CD4-positive, alpha-beta T cell treated with Interleukin-21 for 1 hour (primary cell): ENCODE measurements around the gene CRYL1.

Experiments
- DNase-seq: peaks from one replicate; pipeline ENCODE4 v3.0.0-alpha.2; 2020

Gene CRYL1

GRCh38 chr13:20416223-20416745 lies 109.4 kb downstream of the CRYL1 start:
- DNase-seq: no peak

DNA sequence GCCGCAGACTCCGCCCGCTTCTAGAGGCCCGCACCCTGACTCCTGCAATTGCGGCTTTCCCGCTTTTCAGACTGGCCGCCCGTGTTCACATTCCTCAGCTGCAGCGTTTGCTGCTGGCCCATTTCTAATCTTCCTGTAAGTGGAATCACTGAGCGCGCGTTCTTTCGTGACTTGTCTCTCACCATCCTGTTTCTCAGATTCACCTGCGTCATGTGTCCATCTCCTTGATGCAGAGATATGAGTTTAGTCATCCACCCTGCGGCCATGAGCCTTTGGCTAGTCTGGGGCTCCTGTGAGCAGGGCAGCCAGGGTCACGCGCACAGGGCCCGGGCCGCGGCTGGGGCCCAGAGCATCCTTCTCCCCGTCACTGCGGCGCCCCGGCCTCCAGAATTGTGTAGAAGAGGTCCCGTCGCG lies 110.0 kb downstream of the CRYL1 start:
- DNase-seq: no peak

DNA sequence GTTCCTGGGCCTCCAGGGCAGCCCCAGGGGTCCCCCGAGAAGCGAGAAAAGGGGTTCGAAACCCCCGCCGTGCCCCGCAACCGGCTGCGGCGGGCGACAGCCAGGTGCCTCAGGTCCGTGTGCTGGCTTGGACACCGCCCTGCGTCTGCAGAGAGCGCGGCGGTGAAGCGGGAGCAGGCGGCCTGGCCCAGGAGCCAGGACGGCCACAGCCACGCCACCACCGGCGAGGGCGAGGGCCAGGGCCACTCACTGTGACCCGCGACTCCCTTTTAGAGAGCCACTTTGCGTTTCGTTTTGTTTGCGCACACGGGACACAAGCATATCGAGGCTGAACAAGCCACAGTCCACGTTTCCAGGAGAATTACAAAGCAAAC lies 110.4 kb downstream of the CRYL1 start:
- no peak for DNase-seq

GRCh38 chr13:20414546-20415305 lies 110.9 kb downstream of the CRYL1 start:
- no peak for DNase-seq

DNA sequence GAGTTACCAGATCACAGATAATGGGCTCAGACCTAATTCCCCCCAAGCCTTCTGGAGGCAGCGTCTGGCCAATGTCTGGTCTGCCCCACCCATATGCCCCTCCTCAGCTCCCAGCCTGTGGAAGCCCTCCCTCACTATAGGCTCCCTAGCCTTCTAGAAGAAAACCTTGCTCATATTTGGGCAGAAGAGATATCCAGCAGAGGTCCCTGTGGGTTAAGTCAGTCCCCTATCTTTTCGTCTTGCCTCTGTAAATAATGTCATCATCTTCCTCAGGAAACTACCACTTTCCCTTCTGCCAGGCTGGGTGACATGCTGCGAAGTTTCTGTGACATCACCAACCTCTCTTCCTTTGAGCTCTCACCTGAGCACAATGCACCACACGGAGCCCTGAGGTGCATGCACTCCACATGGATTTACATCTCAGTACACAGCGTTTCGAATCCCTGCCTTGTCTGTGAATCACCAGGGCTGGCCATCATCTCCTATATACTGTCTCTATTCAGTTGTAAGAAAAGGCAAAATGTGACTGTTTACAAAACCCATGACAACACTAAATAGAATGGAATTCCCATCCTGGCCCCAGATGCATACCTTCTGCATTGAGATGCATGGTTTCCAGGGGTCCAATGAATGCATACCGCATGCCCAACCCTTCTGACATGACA lies 112.8 kb downstream of the CRYL1 start:
- no peak for DNase-seq

DNA sequence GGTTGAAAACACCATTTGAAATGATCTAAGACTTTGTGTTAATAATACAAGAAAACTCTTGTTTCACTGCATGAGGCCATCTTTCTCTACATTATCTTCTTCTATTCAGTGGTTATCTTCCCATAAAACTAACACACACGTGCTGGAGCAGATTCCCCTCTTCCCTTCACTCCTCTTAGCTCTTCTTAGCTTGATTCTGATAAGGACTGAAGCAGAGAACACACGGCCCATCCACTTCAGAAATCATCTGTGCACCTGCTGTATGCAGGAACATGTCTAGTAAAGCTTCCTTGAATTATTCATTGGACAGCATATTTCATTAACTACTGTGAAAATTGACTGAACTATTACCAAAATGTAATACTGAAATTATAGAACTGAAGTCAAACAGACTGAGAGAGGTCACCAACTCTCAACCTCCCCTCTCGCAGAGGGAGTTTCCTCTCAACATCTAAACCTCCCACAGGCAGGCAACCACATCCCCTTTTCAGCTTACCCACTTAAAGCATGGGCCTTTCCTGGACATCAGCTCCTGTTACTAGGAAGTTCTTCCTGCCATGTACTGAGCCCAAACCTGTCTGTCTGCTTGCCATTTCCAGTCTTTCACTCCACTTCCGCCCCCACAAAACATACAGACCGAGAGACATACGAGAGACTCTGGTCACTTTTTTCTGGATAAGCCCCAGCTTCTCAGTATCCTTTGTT lies 113.9 kb downstream of the CRYL1 start:
- DNase-seq: peak; percentile 43

DNA sequence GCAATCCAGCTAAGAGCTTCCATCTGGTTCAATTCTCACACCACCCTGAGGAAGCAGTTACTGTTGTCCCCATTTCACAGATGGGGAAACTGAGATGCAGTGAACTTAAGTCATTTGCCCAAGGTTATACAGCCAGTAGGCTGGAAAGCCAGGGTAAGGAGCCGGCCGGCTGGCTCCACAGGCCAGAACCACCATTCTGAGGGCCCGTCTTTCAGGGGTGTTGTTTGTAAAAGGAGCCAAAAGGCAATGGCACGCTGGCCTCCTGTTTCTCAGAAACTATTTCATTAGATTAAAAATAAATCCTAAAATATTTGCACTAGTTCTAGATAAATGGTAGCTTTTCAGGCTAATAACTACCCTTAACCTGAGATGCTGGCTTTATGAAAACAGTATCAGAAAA lies 114.9 kb downstream of the CRYL1 start:
- DNase-seq: no peak

DNA sequence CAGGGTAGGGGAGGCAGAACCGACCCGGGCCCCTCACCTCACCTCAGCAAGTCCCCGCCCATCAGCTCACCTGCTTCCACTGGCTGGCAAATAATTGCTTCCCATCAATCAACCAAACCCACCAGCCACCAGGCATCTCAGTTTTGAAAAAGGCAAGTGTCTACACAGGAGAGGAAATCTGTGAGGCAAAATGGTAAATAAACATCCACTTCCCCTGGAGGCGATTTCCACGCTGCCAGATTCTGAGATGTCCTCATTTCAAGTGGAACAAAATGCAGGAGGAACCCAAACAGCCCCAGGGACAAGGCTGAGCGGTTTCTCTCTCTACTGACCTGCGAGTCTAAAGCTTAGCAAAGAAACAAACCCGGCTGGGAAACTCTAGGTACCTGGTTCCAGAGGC lies 117.5 kb downstream of the CRYL1 start:
- DNase-seq: no peak

DNA sequence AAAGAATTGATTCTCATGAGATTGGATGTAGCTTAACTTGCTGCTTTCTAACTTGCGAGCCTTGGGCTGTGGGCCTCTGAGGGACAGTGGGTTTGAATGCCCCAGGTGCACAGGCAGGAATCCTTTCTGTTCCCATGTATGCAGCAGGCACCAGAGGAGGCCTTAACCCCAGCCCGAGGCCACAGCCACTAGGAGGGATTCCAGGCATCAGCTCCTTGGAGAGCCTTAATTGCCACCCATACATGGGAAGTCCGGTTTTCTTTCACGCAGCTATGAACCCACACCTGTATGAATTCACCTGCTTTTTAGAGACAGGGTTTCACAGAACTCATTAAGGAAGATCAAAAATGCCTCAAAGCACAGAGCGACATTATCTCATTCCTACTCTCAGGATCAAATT lies 117.9 kb downstream of the CRYL1 start:
- no peak for DNase-seq

- DNase-seq: no peak
These were observed 120.0 kb downstream of the CRYL1 start for GRCh38 chr13:20405691-20406090.

- no peak for DNase-seq
These were observed 121.0 kb downstream of the CRYL1 start for GRCh38 chr13:20404488-20405222.

GRCh38 chr13:20403826-20404225 lies 121.8 kb downstream of the CRYL1 start:
- DNase-seq: no peak

GRCh38 chr13:20402881-20403280 lies 122.8 kb downstream of the CRYL1 start:
- DNase-seq: no peak

DNA sequence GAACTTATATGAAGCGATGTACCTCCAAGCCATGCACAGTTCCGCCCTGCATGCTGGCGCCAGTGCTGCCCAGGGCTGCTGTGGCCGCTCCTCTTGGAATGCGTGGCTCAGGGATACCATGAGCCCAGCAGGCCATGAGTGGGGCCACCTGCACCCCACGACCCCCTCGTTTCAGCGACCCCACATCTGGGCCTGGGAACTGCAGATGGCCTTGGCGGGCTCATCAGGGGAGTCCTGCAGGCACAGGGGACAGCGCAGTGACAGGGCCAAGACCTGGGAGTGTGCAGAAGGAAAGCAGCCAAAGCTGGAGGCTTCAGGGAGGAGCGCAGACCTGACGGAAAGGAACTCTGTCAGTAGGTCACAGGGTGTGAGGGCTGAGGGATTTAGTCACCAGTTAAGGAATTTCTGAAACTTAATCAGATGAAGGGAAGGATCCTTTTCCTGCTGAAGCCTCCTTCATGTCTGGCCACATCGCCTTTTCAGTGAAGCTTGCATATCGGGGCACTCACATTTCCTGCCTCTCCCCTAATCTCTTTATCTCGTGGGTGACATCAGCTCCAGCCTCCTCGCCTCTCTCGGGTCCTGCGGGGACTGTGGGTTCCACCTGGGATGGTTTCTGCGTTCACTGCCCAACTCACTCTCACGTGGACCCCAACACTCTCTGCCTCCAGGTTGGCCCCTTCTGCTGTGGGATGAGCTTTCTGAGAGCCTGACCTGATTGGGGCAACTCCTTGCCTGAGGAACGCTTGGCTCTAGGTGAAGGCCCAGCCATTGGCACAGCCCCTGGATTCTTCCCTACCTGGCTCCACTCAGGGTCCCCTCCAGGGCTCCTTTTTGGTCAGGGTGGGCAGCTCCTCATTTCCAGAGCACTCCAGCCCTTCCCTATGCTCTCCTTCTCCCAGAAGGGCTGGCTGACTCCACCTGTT lies 123.5 kb downstream of the CRYL1 start:
- DNase-seq: no peak

GRCh38 chr13:20401531-20401930 lies 124.1 kb downstream of the CRYL1 start:
- DNase-seq: no peak

DNA sequence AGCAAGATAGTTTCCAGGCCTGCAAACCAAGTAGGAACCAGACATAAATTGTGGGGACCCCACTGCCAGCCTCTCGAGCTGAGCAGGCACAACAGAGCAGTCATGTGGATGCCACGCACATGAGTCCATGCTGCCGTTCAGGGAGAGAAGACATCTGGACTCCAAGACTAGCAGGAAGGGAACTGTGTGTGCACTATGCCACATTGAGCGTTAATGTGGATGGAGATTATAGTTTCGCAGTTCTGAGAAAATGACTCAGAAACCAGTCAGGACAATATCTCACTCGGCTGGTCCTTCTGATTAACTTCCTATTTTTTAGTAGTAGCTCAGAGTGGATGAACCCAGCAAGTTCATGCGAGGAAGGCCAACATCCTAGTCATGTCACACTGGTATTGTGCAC lies 124.9 kb downstream of the CRYL1 start:
- DNase-seq: no peak

GRCh38 chr13:20399961-20400360 lies 125.7 kb downstream of the CRYL1 start:
- DNase-seq: no peak

- no peak for DNase-seq
These were observed 126.1 kb downstream of the CRYL1 start for GRCh38 chr13:20399515-20399914.

GRCh38 chr13:20398459-20398858 lies 127.2 kb downstream of the CRYL1 start:
- no peak for DNase-seq

GRCh38 chr13:20397896-20398295 lies 127.8 kb downstream of the CRYL1 start:
- DNase-seq: no peak

DNA sequence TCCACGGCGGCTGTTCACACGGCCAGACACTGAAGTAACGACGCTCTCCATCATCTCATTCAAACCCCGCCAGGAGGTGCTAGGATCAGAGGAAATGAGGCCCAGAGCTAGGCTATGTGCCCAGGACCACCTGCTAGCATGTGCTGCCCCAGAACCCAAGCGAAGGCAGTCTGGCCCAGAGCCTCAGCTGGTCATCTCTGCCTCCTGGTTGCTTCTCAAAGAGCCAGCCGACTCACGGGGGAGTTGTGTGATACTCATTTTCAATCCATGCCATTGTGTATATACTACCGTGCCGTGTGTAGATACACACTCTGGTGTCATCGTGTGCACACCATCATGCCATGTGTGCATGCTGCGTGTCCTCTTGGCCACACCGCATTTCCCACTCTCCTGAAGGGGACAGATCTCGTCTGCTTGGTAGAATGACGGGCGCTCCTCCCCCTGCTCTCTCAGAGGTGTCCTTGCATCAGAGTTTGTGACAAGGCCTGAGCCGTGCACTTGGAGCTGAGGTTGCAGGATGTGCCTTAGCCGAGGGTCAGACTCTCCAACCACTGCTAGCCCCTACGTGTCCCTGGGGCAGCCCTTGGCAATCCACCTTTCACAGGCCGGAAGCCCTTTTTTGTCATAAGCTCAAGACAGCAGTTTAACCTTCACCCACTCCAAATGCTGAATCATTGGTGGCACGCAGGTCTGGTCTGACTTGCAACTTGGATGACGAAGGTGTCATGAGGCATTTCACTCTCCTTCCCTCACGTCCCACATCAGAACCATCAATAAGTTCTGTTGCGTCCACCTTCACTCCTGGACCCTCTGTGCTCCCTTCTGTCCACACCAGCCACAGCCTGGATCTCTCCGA lies 130.4 kb downstream of the CRYL1 start:
- no peak for DNase-seq
